NCI-H524 treated with DMSO at 0.1 percent for 48 hours (cell line): ENCODE measurements around the gene TMEM267.
"Not testable (repeated sequence)": the region's sequence is repeated elsewhere in the genome, so short reads cannot be mapped to it uniquely, and the experiment has no call there.

Experiments
- DNase-seq: peaks from one replicate; lab custom pipeline; 2025; lab: John Stamatoyannopoulos, UW

Gene TMEM267

DNA sequence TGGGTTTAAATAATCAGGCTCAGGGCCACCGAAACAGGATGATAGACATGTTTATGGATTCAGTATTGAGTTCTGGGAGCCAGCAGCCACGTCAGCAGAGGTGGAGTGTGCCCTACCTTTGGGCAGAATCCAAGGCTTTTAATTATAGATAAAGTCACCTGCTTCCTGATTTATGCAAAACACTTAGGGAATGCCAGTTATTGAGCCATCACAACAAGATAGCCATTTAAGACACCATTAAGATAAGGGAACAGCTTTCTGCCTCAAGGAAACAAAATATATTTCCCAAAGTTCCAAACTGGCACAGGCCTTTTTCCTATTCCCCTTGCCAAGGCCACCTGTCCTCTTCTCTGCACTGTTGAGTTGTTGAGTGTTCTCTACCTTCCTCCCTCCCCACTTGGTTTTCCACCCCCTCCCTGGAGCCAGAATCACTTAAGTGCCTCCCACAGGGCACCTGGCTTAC lies 73.8 kb downstream of the TMEM267 start:
- DNase-seq: no peak

DNA sequence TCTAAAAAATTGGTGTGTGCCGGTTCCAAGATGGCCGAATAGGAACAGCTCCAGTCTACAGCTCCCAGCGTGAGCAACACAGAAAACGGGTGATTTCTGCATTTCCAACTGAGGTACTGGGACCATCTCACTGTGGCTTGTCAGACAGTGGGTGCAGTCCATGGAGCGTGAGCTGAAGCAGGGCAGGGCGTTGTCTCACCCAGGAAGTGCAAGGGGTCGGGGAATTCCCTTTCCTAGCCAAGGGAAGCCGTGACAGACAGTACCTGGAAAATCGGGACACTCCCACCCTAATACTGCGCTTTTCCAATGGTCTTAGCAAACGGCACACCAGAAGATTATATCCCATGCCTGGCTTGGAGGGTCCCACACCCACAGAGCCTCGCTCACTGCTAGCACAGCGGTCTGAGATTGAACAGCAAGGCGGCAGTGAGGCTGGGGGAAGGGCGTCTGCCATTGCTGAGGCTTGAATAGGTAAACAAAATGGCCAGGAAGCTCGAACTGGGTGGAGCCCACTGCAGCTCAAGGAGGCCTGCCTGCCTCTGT lies 81.1 kb downstream of the TMEM267 start:
- not testable (repeated sequence) for DNase-seq

DNA sequence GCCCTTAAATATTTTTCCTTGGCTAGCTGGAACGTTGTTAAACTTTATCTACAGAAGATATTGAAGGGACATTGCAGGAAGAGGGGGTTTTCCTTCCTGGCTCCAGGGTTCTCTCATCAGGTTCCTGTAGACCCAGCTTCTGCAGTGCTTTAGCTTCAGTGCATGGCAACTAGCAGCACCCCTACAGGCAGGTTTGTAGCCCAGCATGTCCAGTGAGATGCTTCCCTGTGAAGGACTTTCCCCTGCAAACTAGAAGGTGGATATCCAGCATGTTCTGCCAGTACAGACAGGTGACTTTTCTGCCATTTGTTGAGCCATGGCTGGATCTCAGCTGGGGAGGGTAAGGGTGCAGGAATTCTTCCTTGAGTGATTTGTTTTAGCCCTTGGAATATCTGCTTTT lies 81.8 kb downstream of the TMEM267 start:
- no peak for DNase-seq

DNA sequence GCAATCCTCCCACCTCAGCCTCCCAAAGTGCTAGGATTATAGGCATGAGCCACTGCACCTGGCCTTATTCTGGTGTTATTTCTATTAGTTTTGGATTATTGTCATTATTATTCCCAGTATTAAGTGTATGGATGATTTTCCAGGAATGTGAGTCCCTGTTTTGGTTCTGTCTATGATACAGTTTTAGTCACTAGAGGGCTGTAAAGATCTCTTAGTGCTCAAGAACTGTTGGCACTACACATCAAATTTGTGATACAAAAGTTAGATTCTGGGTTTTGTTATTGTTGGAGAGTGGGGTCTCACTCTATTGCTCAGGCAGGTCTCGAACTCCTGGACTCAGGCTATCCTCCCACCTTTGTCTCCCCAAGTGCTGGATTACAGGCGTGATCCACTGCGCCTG lies 83.6 kb downstream of the TMEM267 start:
- no peak for DNase-seq

DNA sequence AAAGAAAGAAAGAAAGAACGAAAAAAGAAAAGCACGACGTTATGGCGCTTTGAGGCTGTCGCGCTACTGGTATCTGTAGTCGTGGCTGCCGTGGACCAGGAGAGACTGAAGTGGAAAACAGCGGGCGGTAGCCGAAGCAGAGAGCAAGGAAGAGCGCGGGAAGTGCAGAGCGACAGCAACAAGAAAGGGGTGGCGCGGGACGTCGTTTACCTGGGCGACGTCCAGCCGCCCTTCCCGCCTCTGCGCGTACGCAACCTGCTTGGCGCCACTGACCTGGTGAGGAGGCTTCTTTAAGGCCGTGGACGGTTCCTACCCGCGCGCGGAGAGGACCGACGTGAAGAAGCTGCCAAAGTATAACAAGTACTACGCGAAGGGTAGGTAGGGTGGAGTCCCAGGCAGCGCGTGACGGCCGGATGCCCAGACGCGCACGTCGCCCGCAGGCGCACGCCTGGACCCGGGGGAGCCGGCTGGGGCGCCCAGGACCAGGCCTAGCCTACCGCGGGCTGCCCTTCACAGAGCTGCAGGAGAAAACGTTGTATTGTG lies 86.8 kb downstream of the TMEM267 start:
- peak; percentile 37 for DNase-seq
